DOHH2 (cell line): ENCODE measurements around the gene PAQR4.
A peak's percentile ranks its signal among the peaks of the same experiment; 100 is the strongest.

Experiments
- CTCF ChIP-seq: fragments of 200-600 bp; sonication (generic); IDR thresholded peaks from one replicate; pipeline ENCODE4 v1.5.1; 2014; ENCODE audit warnings: antibody characterized with exemption, mild to moderate bottlenecking, low read depth, low read length; ENCODE audit not compliant: poor library complexity, severe bottlenecking
- EZH2phosphoT487 ChIP-seq: fragments of 200-600 bp; sonication (generic); IDR thresholded peaks from 2 replicates; pipeline ENCODE4 v1.6.1; 2017; ENCODE audit warnings: borderline replicate concordance, mild to moderate bottlenecking, antibody characterized with exemption, low read length, moderate library complexity, mixed read lengths

- TF ChIP-seq CTCF (peak; percentile 57), EZH2phosphoT487 (no peak)
Observed at GRCh38 chr16:2971134-2971984, 2.2 kb downstream of the PAQR4 start.
